Ishikawa (cell line): ENCODE data around the gene DERA.

Experiments
- CEBPB ChIP-seq: IDR thresholded peaks from 2 replicates; pipeline ENCODE4 v1.6.1; 2012
- CREB1 ChIP-seq: IDR thresholded peaks from 2 replicates; pipeline ENCODE4 v1.6.1; 2012; ENCODE audit warnings: low read depth
- EGR1 ChIP-seq: IDR thresholded peaks from 2 replicates; pipeline ENCODE4 v1.6.1; 2012
- EP300 ChIP-seq: IDR thresholded peaks from 2 replicates; pipeline ENCODE4 v1.6.1; 2012; ENCODE audit warnings: borderline replicate concordance
- FOXM1 ChIP-seq: IDR thresholded peaks from 2 replicates; pipeline ENCODE4 v1.6.1; 2012; ENCODE audit warnings: low read depth, borderline replicate concordance
- NFIC ChIP-seq: IDR thresholded peaks from 2 replicates; pipeline ENCODE4 v1.6.1; 2012
- RAD21 ChIP-seq: IDR thresholded peaks from 2 replicates; pipeline ENCODE4 v1.6.1; 2012; ENCODE audit warnings: low read depth
- TAF1 ChIP-seq: IDR thresholded peaks from 2 replicates; pipeline ENCODE4 v1.6.1; 2012; ENCODE audit warnings: low read depth, mild to moderate bottlenecking
- TCF12 ChIP-seq: IDR thresholded peaks from 2 replicates; pipeline ENCODE4 v1.6.1; 2012; ENCODE audit warnings: low read depth
- TEAD4 ChIP-seq: IDR thresholded peaks from 2 replicates; pipeline ENCODE4 v1.6.1; 2012
- YY1 ChIP-seq: IDR thresholded peaks from 2 replicates; pipeline ENCODE4 v1.6.1; 2012; ENCODE audit warnings: low read depth
- ZBTB7A ChIP-seq: IDR thresholded peaks from 2 replicates; pipeline ENCODE4 v1.6.1; 2012; ENCODE audit warnings: low read depth
- TF ChIP-seq, protein P1 (sequence below): IDR thresholded peaks from 2 replicates; pipeline ENCODE4 v1.6.1; 2012
- TF ChIP-seq, protein P2 (sequence below): IDR thresholded peaks from 2 replicates; pipeline ENCODE4 v1.6.1; 2012
- TF ChIP-seq, protein P3 (sequence below): IDR thresholded peaks from 2 replicates; pipeline ENCODE4 v1.6.1; 2012; ENCODE audit warnings: low read depth, mild to moderate bottlenecking

The DERA gene

DNA sequence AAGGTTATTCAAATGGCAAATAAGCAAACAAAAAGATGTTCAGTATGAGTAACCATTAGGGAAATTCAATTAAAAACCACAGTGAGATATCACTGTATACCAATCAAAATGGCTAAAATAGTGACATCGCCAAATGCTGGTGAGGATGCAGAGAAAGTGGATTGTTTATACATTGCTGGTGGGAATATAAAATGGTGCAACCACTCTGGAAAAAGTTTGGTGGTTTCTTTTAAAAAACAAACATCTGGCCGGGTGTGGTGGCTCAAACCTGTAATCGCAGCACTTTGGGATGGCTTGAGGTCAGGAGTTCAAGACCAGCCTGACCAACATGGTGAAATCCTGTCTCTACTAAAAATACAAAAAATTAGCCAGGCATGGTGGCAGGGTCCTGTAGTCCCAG, 42.9 kb upstream of the DERA start:
- no peak for TF ChIP-seq TEAD4
- TF ChIP-seq CEBPB = no peak
- TF ChIP-seq ZBTB7A = no peak
- TF ChIP-seq TAF1 = no peak
- TF ChIP-seq, protein P1, sequence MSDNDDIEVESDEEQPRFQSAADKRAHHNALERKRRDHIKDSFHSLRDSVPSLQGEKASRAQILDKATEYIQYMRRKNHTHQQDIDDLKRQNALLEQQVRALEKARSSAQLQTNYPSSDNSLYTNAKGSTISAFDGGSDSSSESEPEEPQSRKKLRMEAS = no peak
- TF ChIP-seq FOXM1 = no peak
- TF ChIP-seq YY1 = no peak
- TF ChIP-seq NFIC = no peak
- TF ChIP-seq EP300 = no peak
- TF ChIP-seq, protein P2, sequence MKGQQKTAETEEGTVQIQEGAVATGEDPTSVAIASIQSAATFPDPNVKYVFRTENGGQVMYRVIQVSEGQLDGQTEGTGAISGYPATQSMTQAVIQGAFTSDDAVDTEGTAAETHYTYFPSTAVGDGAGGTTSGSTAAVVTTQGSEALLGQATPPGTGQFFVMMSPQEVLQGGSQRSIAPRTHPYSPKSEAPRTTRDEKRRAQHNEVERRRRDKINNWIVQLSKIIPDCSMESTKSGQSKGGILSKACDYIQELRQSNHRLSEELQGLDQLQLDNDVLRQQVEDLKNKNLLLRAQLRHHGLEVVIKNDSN = no peak
- no peak for TF ChIP-seq CREB1

DNA sequence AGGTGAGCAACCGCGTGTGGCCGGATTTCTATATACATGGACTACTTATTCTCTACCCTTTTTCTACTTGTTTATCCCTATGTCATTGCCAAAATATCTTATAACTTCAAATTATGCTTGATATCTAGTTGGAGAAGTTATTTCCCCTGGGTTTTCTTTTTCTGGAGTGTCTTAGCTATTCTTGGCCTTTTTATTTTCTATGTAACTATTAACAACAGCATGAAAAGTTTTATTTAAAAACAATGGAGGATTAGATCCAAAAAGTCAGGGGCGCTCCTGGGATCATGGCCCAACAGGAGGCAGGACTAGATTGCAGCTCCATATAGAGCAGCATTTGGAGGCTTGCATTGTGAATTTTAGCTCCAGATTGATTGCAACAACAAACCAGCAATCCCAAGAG, 37.6 kb upstream of the DERA start:
- TF ChIP-seq TCF12 (no peak), EP300 (no peak)

DNA sequence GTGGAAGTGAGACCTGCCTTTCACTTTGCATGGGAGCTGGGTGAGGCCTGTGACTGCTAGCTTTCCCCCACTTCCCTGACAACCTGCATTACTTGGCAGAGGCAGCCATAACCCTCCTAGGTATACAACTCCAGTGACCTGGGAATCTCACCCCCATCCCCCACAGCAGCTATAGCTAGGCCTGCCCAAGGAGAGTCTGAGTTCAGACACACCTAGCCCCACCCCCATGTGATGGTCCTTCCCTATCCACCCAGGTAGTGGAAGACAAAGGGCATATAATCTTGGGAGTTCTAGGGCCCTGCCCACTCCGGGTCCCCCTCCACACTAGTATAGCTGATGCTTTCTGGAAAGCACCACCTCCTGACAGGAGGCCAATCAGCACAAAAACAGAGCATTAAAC, 35.3 kb upstream of the DERA start:
- TF ChIP-seq EGR1 (no peak), TCF12 (no peak), EP300 (no peak)
- TF ChIP-seq, protein P1 = no peak

DNA sequence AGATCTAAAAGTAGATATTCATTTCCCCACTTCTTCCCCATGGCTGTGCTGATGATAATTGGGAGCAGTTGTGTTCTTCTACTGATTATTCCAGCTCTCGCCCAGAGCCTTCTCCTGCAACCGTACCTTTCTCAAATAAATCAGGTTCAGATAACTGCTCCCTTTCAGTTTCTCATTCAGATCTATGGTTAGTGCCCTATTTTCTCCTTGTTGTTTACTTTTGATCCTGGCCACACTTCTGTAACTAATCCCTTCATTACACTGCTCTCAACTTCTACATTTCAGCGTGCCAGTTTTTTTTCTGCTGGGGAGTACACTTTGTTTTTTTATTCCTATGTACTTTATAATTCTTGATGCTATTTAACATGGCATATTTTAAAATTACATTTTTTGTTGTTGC, 31.7 kb upstream of the DERA start:
- no peak for TF ChIP-seq EP300
- no peak for TF ChIP-seq TEAD4
- no peak for TF ChIP-seq CREB1
- TF ChIP-seq TCF12 = no peak
- TF ChIP-seq, protein P3, sequence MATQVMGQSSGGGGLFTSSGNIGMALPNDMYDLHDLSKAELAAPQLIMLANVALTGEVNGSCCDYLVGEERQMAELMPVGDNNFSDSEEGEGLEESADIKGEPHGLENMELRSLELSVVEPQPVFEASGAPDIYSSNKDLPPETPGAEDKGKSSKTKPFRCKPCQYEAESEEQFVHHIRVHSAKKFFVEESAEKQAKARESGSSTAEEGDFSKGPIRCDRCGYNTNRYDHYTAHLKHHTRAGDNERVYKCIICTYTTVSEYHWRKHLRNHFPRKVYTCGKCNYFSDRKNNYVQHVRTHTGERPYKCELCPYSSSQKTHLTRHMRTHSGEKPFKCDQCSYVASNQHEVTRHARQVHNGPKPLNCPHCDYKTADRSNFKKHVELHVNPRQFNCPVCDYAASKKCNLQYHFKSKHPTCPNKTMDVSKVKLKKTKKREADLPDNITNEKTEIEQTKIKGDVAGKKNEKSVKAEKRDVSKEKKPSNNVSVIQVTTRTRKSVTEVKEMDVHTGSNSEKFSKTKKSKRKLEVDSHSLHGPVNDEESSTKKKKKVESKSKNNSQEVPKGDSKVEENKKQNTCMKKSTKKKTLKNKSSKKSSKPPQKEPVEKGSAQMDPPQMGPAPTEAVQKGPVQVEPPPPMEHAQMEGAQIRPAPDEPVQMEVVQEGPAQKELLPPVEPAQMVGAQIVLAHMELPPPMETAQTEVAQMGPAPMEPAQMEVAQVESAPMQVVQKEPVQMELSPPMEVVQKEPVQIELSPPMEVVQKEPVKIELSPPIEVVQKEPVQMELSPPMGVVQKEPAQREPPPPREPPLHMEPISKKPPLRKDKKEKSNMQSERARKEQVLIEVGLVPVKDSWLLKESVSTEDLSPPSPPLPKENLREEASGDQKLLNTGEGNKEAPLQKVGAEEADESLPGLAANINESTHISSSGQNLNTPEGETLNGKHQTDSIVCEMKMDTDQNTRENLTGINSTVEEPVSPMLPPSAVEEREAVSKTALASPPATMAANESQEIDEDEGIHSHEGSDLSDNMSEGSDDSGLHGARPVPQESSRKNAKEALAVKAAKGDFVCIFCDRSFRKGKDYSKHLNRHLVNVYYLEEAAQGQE = no peak
- TF ChIP-seq ZBTB7A = no peak
- TF ChIP-seq CEBPB = no peak
- no peak for TF ChIP-seq TAF1
- TF ChIP-seq, protein P2 = no peak

DNA sequence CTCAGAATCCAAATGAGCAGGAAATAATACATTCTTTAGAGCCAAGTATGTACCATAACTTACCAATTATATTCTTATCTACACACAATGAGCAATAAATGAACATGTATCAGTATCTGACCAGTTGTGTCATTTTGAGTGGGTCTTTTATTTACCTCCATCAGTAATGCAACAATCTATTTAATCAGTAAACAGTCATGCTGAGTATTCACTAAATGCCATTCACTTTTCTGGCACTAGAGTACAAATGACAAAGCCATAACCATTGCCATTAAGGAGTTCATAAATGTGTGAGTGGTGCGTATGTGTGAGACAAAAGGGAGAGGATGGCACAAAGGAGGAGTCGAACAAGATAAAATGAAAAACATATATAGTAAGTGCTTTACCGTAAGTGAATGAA, 30.4 kb upstream of the DERA start:
- no peak for TF ChIP-seq RAD21
- no peak for TF ChIP-seq YY1
- no peak for TF ChIP-seq ZBTB7A
- no peak for TF ChIP-seq FOXM1
- no peak for TF ChIP-seq CREB1
- TF ChIP-seq, protein P2 = no peak
- TF ChIP-seq EGR1 = no peak

DNA sequence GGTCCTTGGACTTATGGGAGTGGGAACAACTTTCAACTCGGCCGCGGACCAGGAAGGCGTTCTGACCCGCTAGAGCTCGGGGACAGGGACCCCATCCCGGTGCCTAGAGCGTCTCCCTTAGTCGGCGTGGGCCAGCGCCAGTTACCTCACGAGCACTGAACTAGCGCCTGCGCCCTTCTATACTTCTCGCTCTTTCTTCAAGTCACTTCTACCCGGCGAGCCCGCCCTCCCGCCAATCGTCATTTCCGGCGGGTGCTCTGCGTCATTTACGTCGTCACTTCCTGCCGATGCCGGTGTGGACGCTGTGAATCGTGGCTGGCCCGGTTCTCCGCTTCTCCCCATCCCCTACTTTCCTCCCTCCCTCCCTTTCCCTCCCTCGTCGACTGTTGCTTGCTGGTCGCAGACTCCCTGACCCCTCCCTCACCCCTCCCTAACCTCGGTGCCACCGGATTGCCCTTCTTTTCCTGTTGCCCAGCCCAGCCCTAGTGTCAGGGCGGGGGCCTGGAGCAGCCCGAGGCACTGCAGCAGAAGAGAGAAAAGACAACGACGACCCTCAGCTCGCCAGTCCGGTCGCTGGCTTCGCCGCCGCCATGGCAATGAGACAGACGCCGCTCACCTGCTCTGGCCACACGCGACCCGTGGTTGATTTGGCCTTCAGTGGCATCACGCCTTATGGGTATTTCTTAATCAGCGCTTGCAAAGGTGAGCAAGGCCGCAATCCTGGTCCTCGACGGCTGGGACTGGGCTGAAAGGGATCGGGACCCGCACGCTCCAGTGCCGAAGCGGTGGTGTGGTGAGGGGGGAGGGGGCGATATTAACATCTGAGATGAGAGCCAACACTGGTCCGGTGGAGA, 28.8 kb upstream of the DERA start, which contains the start of gene STRAP:
Gene STRAP, plus strand, starts transcription at position 270 of the 854 bp plus-strand sequence. Its CDS starts 321 bp downstream, at position 591.
- TF ChIP-seq TAF1 (peak; percentile 88), CREB1 (peak; percentile 98), TEAD4 (no peak), RAD21 (no peak), ZBTB7A (no peak), EP300 (0 out of 2 replicates have a peak, but pooled peaks have one; percentile 4), TCF12 (peak; percentile 59), YY1 (peak; percentile 66)
- TF ChIP-seq, protein P3 = 0 out of 2 replicates have a peak, but pooled peaks have one; percentile 13
- TF ChIP-seq, protein P1 = peak; percentile 50
